Lung (tissue), 12 donors: ENCODE results near the gene LPCAT1. TPM values are rescaled to one million over a fixed set of nuclear protein-coding genes. Genes with fewer than 3 reads are reported as not detected.

ENCODE experiments used
- ATAC-seq: fragments of 200-7000 bp; cut with Tn5 transposase; one replicate; pipeline ENCODE4 v1.9.1; 2020; ENCODE audit warnings: moderate number of reproducible peaks; ENCODE audit not compliant: insufficient read depth, low FRiP score
- DNase-seq, 3 donors: peaks; one replicate each; pipeline ENCODE4 v3.0.0-alpha.2; 2013 to 2017
- H3K27ac ChIP-seq, 2 donors: one replicate each; pipeline ENCODE4 v1.5.1; 2013; ENCODE audit warnings: mild to moderate bottlenecking in 2 of 2, moderate library complexity in 2 of 2, control low read depth in 1 of 2, inconsistent platforms in 1 of 2, low read depth in 1 of 2, low read length in 1 of 2
- H3K27me3 ChIP-seq, 3 donors: one replicate each; pipeline ENCODE4 v1.5.1; 2013; ENCODE audit warnings: low read length in 2 of 3; ENCODE audit not compliant: control insufficient read depth in 3 of 3, insufficient read depth in 3 of 3
- H3K36me3 ChIP-seq, 4 donors: one replicate each; pipeline ENCODE4 v1.5.1; 2013; ENCODE audit warnings: low read length in 4 of 4, mild to moderate bottlenecking in 1 of 4, moderate library complexity in 1 of 4; ENCODE audit not compliant: control insufficient read depth in 4 of 4, insufficient read depth in 4 of 4
- H3K4me1 ChIP-seq, 5 donors: one replicate each; pipeline ENCODE4 v1.5.1; 2013; ENCODE audit warnings: low read length in 5 of 5, mild to moderate bottlenecking in 2 of 5, moderate library complexity in 1 of 5; ENCODE audit not compliant: control insufficient read depth in 5 of 5, insufficient read depth in 5 of 5
- H3K4me3 ChIP-seq: one replicate; pipeline ENCODE4 v1.5.1; 2013; ENCODE audit warnings: mild to moderate bottlenecking, control low read depth, moderate library complexity
- H3K9ac ChIP-seq, 2 donors: one replicate each; pipeline ENCODE4 v1.5.1; 2013; ENCODE audit warnings: low read length in 2 of 2, control low read depth in 1 of 2; ENCODE audit not compliant: insufficient read depth in 1 of 2
- H3K9me3 ChIP-seq, 4 donors: one replicate each; pipeline ENCODE4 v1.5.1; 2013; ENCODE audit warnings: low read length in 3 of 4, mild to moderate bottlenecking in 1 of 4, moderate library complexity in 1 of 4; ENCODE audit not compliant: control insufficient read depth in 4 of 4, insufficient read depth in 3 of 4
- WGBS, 2 donors: extraction: QIAGEN DNeasy Blood & Tissue Kit; methylation state at CpG; one replicate each; pipeline ENCODE4 v1.1.7; 2013; 5-methylcytosine and 5-hydroxymethylcytosine counted together
- polyA plus RNA-seq, 2 donors: library from polyadenylated mRNA; stranded (reverse); fragments of 200-250 nt; gene quantifications; one replicate each; pipeline ENCODE4 v1.2.1, GENCODE V29; 2013
- total RNA-seq, 2 donors: library from RNA; depleted of rRNA in 1 of 2; stranded (reverse); fragments of >200 nt in 1 of 2; gene quantifications; one replicate each; pipeline ENCODE4 v1.2.1, GENCODE V29; 2014 to 2021
- TF ChIP-seq, protein P1 (sequence below): IDR thresholded peaks from 2 replicates; pipeline ENCODE4 v1.5.1; 2012; ENCODE audit warnings: mild to moderate bottlenecking; ENCODE audit errors: control extremely low read depth, extremely low read depth
- donor health status: control.
- donor health status: control.
- donor health status: Bipolar disorder and iron deficiency.
- donor health status: healthy.
- donor health status: DM: yes; HTN: yes; CAD: no.

LPCAT1 gene
- total and polyA plus RNA-seq, 4 donors = 198 to 669 (median 443) TPM

DNA sequence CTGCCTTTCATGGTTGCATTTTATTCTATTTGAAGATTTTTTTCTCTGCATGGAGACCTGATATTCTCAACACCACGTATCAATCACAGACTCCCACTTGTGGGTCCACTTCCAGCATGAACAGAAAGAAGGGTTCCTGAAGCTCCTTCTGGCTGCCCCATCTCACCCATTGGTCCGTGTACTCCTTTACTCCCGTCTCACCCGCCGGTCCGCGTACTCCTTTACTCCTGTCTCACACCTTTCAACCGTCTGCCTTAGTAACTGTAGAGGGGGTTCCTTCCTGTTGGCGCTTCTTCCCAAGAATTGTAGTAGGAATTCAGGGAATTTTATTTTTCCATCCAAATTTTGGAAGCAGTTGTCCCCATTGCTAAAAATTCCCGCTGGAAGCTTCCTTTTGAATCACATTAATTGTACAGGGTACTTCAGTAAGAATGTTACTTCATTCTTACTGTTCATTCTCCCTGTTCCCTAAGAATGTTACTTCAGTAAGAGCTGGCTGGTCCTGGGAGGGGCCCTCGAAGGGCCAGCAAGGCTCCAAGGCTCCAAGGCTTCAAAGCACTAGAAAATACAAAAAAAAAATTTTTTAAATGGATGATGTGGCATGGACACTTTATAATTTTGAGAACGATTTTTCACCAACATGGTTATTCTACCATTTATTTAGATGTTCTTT, 3.9 kb upstream of the LPCAT1 start:
- no peak for ATAC-seq
- no peak for DNase-seq
- no peak overlapping the region for H3K27ac ChIP-seq
- TF ChIP-seq, protein P1, sequence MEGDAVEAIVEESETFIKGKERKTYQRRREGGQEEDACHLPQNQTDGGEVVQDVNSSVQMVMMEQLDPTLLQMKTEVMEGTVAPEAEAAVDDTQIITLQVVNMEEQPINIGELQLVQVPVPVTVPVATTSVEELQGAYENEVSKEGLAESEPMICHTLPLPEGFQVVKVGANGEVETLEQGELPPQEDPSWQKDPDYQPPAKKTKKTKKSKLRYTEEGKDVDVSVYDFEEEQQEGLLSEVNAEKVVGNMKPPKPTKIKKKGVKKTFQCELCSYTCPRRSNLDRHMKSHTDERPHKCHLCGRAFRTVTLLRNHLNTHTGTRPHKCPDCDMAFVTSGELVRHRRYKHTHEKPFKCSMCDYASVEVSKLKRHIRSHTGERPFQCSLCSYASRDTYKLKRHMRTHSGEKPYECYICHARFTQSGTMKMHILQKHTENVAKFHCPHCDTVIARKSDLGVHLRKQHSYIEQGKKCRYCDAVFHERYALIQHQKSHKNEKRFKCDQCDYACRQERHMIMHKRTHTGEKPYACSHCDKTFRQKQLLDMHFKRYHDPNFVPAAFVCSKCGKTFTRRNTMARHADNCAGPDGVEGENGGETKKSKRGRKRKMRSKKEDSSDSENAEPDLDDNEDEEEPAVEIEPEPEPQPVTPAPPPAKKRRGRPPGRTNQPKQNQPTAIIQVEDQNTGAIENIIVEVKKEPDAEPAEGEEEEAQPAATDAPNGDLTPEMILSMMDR = no peak
- H3K4me1 ChIP-seq = peaks cover 0 to 13% (median 0%) of the 10 kb centered on the region in 5 donors
- H3K36me3 ChIP-seq = no peaks in the 10 kb centered on the region
- no peaks in the 10 kb centered on the region for H3K27me3 ChIP-seq
- no peaks in the 10 kb centered on the region for H3K9me3 ChIP-seq
- H3K4me3 ChIP-seq = no peak overlapping the region
- no peak overlapping the region for H3K9ac ChIP-seq
- 78 to 87% methylated on average over 12 of the region's 12 CpGs for WGBS, 2 donors

- H3K36me3 ChIP-seq = no peaks in the 10 kb centered on the region
- H3K9me3 ChIP-seq = no peaks in the 10 kb centered on the region
- TF ChIP-seq, protein P1 = no peak
- H3K27ac ChIP-seq = no peak overlapping the region
- DNase-seq = no peak
- ATAC-seq = no peak
- 62 to 81% methylated on average over 9 of the region's 9 CpGs for WGBS, 2 donors
- H3K27me3 ChIP-seq = no peaks in the 10 kb centered on the region
- H3K9ac ChIP-seq = no peak overlapping the region
- H3K4me3 ChIP-seq = no peak overlapping the region
- peaks cover 0 to 18% (median 6%) of the 10 kb centered on the region in 5 donors for H3K4me1 ChIP-seq
Measured at GRCh38 chr5:1526681-1527131, 2.9 kb upstream of the LPCAT1 start.

GRCh38 chr5:1526190-1526631, 2.5 kb upstream of the LPCAT1 start:
- Histone ChIP-seq H3K27me3 (no peaks in the 10 kb centered on the region), H3K36me3 (no peaks in the 10 kb centered on the region), H3K9me3 (no peaks in the 10 kb centered on the region), H3K4me1 (peaks cover 0 to 23% (median 11%) of the 10 kb centered on the region in 5 donors), H3K9ac (no peak overlapping the region), H3K27ac (no peak overlapping the region), H3K4me3 (no peak overlapping the region)
- TF ChIP-seq, protein P1 = no peak
- ATAC-seq (no peak), DNase-seq (no peak)
- 91 to 97% methylated on average over 7 of the region's 7 CpGs for WGBS, 2 donors
